GM18907 (cell line): ENCODE measurements around the gene ADCY7.
"Not testable (repeated sequence)": the region's sequence is repeated elsewhere in the genome, so short reads cannot be mapped to it uniquely, and the experiment has no call there.

Experiments
- ATAC-seq: cut with Tn5 transposase; IDR thresholded peaks from one replicate; pipeline ENCODE4 v1.9.1; 2021; ENCODE audit warnings: mild to moderate bottlenecking, moderate library complexity; ENCODE audit not compliant: unreplicated experiment

Gene ADCY7

DNA sequence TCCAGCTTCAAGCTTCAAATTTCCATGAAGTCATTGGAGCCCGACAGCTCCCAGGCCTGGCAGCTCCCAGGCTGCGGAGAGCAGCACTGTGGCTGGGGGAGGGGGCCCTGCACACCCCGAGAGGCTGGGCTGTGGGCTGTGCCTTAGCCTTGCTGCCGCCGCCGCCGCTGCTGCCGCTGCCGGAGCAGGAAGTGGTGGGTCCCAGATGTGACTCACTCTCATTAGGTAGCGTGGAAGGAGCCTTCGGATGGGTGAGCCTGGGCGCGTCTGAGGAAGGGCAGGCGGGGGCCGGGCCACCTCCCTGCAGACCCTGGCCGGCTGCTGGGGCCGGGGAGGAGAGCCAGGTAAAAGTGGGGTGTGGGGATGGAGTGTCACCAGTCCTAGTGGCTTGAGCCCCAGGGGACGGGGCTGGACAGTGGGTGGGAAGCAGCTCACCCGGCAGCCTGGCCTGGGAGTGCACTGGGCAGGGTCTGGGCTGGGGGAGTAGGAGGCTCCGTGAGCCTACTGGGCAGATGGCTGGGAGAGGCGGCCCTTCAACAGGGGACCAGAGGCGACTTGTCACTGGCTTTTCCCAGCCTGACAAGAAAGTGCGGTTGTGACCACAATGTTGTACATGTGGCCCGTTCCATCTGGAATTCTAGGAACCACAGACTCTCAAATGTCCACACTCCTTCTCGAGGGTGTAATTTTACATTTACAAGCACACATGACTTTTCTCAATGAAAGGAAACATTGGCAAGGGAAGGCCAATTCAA is at the start of gene ADCY7:
TSS of gene ADCY7 (plus strand) at position 215 of the 755 bp plus-strand sequence. CDS start 21,629 bp downstream, outside the sequence.
- ATAC-seq = peak; percentile 77

DNA sequence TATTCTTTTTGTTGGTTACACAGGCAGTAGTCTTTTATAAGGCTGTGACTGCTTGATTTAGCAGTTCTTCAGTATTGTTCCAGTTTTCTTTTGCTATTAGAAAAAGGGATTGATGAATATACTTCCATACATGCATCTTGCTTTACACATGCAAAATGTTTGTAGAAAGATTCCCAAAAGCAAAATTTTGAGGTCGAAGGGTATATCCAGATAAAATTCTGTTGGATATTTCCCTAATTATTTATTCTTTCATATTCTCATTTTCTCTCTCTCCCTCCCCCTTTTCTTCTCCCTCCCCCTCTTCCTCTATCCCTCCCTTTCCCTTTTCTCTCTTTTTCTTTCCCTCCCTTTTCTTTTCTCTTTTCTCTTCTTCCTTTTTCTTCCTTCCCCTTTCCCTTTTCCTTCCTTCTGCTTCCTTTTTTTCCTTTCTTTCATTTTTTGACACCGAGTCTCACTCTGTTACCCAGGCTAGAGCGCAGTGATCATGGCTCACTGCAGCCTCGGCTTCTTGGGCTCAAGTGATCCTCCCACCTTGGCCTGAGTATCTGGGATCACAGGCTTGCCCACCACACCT is 46.9 kb upstream of the ADCY7 start:
- no peak for ATAC-seq

DNA sequence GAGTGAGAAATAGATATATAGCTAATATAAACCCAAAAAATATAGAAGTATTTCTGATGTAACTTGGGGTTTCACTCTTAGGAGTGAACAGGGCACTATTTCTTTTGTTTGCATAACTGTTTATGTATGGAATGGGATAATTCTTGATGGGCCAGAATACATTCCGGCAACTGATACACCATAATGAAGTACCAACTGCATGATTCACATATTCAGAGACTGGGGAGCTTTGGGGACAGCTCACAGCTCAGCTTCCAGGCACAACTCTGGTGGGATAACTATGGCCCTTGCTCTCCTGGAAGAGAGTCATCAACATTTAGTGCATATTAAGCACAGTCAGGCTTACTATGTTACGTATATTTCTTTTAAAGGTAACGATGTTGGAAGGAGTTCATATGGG is 42.1 kb upstream of the ADCY7 start:
- no peak for ATAC-seq

DNA sequence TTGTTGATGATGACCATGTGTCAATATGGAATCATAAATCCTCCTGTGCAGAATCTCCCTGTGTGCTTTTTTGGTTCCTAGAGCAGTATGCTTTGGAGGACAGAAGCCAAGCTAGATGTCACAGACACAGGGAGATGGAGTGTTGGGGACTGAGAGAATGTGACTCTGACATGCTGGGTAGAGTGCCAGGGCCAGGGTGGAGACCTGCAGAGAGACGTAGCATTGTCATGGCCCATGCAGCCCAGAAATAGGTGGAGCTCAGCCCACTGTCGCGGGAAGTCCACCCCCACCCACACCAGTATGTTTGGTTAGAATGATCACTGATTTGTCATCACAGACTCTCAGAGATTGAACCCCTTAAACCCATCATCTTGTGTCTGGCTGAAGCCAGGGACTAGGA is 39.2 kb upstream of the ADCY7 start:
- no peak for ATAC-seq

DNA sequence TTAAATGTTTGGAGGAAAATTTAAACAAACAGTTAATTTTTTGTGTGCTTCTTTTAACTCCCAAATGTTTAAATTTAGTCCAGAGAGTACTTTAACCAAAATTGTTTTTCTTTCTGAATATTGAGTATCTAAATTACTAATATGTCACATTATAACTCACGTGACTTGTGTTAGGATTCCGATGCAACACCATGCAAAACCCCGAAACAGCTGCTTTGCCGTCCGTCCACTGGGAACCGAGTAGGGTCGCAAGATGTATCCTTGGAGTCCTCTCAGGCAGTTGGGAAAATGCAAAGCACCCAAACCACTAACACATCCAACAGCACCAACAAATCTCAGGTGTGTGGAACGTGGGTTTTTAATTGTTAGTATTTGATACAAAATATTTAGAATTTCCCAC is 38.7 kb upstream of the ADCY7 start:
- ATAC-seq = no peak

DNA sequence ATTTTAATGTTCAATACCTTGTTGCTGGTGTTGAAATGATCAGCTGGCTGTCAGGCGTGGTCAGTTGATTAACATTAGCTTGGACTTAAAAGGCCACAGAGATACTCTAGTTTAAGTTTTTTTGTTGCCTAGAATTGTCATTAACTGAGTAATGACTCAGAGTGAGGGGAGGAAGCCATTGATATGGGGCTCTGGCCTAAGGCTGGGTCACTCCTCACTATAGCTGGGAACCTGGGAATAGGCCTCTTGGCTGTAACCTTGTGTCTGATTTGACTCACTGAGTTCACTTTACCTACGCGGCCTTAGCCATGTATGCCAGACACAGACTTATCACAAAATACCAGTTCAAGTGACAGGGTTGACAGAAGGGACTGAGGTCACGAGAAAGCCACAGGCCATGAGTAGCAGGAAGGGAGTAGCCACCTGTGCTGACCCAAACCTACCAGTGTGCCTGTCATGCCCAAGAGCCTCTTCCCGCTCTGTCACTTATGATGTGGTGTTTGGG is 37.9 kb upstream of the ADCY7 start:
- ATAC-seq = no peak

DNA sequence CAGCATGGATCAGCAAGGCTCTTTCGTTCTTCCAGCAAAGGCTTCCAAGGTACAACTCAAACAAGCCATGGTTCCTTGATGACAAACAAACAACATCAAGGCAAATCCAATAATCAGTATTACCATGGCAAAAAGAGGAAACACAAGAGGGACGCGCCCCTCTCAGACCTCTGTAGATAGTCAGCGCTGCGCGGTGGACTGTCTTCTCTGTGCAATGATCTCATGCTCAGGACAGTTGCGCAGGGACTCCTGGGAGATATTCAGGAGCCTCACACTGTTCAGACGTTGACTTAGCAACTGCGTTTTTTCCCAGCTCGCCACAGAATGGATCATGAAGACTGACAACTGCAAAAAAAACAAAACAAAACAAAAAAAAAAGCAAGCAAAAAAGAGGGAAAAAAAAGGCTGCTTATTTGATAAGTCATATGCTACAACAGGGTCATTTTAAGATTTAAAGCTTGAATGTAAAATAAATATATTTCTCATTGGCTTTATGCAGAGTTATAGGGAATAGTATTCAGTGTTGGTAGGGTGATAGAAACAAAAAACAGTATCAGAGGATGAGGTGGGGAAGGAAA is 37.1 kb upstream of the ADCY7 start:
- ATAC-seq = no peak

DNA sequence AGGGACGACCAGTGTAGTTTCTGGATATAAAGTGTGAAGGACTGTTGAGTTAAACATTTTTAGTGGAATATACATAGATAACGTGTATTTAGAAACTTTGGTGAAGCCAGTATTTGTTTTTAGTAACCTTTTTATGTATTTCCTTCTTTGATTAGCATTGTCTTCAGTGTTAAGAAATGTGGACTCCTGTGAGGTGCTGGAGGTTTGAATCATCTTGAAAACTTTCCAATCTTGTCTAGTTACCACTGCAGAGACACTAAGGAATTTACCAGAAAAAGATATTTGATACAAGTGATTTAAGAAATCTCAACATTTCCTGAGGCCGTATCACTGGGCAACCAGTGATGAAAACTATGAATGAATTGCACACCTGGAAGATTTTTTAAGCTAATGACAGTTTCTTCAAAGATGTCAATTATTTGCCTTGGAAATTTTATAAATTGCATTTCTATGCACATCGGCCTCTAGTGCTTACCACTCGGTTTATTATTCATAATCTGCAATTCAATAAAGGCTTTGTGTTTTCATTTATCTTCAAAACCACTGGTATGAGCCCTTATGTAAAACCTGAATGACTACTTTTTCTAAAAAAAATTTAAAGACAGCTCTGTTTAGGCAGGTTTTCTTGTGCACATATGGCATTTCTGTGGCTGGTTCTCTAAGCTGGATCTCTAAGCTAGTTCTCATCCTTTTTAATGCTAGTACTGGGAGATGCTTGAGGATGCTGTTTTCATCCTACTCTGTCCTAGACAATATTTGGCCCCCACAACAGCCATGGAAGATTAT is 31.4 kb upstream of the ADCY7 start:
- ATAC-seq = no peak

DNA sequence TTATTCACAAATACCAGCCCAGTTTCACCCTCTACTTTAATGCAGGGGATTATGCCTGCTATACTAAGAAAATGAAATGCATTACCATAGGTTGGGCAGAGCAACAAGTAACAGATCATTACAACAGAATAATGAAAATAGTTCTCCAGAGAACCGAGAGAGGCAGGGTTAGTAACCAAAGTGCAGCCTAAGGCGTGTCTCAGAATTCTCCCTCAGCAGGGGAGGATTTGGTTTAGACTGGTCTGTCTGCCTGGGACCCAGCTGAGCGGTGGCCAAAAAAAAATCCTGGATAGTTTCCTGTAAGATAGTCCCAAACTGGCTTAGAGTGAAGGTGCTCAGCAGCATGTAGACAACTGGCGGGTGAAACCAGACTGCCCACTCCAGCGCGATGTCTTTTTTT is 30.8 kb upstream of the ADCY7 start:
- no peak for ATAC-seq

DNA sequence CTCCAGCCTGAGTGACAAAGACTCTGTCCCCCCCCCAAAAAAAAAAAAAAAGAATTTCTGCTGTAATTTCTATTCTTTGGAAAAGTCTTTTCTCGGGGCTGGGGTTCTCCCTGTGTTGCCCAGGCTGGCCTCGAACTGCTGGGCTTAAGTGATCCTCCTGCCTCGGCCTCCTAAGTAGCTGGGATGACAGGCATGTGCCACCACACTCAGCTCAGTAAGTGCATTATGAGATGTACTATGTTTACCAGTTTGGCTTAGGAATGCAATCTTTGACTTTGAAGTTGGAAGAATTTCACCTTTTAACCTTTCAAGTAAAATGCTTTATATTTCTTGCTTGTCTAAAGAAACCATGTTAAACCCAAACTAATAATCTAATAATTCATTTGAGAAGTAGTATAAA is 28.0 kb upstream of the ADCY7 start:
- no peak for ATAC-seq

DNA sequence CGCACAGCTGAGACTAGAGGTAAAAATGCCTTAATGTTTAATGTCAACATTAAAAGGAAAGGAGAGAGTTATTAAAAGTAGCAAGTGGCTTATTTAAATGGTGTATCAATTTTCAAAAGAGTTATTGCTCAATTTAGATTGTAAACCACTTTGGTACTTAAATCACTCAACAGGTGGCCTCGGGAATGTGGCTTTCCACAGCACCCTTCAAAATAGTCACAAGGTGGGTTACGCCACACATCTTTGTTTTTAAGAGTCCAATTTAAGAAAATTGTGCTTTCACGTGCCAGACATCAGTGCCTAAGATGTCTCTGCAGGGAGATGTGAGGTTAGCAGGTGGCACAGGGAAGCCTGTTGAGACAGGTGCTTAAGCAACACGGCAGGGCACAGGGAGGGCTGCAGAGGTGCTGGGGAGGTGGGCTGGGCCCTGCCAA is 27.5 kb upstream of the ADCY7 start:
- no peak for ATAC-seq

DNA sequence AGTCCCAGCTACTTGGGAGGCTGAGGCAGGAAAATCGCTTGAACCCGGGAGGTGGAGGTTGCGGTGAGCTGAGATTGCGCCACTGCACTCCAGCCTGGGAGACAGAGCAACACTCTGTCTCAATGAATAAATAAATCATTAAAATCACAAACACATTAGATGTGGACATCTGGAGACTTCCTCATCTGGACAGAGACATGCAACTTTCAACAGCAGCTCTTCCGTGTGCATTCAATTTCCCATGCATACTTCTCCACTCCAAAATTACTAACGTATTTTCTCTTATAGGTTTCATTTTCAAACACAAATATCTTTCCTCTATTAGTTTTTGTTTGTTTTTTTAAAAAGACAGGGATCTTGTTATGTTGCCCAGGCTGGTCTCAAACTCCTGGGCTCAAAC is 23.3 kb upstream of the ADCY7 start:
- ATAC-seq = not testable (repeated sequence)

DNA sequence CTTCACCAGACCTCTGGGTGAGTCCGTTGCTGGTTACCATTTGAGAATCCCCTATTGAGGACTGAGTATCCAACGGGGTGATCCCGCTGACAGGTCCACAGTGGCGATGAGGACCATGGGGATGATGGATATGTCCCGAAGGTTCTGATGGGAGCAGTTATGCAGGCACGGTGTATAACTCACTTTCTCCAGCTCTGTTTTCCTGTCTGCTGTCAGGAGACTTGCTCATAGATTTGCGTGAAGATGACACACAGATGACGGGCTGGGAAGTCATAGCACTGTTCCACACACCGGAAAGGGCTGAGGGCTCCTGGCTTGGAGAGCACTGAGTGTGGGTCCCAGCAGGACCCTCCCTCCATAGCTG is 22.2 kb upstream of the ADCY7 start:
- no peak for ATAC-seq

DNA sequence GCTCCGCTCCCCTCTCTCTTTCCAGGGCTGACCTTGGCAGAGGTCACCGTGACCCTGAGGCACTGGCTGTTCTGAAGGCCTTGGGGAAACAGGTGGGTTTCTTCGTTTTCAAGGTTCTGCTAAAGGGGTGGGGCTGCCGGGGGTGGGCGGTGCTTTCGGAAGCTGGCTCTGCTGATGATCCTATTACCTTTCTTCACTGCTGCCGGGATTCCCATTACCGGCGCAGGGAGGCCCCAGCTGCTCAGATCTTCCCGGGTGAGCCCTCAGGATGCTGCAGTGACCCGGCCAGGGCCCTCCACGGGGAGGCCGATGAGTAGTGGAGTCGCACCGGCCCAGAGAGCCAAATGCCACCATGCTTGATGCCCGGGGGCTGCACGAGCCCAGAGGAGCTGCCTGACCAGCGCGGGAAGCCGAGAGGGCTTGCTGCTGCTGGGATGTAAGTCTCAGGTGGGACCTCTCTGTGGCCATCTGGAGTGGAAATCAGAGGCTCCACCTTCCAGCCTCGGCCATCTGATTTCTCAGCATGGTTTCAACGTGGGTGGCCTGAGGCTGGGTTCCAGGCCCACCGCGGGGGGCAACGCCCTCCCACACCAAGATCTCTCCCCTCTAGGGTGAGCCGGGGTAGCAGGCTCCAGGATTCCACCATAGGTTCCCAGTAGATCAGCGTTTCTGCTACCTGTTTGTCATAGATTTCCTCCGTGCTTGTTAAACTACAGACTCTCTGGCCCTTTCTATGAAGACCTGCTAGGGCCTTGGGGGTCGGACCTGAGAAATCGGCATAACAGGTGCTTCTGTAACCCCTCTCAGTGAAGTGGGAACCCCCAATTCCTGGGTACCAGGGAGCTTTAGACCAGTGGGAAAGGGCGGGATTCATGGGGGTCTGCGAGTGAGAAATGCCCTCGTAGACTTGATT is 21.6 kb upstream of the ADCY7 start:
- ATAC-seq = no peak

DNA sequence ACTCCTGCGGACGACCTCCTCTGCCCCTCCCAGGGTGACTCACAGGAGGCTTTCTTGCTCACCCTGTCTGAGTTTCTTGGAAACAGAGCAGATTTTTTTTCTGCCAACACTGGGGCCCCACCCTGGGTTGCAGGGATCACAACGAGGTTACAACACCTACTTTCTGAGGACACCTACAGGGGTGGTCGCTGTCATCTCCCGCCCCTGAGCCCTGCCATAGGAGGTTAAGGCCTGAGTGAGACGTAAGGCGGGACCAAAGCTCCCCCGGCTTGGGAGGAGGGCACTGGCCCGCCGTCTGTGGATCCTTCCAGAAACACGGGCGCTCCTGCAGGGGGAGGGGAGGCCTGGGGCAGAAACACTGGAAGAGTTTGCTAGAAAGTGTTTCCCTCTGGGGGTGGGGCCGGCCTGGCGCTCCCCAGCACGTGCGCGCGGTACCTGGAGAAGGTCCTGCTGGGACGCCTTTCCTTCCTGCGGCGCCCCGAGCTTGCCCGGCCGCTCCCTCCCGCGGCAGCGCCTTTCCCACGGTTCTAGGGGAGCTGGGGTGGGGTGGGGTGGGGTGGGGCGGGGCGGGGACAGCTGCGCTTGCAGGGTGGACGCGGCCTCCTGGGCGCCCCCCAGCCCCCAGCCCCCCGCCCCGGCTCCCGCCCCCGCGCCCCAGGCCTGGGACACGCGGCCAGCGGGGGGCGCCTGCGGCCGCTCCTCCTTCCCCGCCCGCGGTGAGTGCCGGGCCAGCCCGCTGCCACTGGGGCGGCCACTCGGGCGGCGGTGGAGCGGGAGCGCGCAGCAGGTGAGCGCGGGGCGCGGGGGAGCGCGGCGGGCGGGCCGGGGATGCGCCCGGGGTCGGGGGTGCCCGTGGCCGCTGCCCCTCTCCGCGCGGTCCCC is 20.7 kb upstream of the ADCY7 start:
- peak; percentile 74 for ATAC-seq

DNA sequence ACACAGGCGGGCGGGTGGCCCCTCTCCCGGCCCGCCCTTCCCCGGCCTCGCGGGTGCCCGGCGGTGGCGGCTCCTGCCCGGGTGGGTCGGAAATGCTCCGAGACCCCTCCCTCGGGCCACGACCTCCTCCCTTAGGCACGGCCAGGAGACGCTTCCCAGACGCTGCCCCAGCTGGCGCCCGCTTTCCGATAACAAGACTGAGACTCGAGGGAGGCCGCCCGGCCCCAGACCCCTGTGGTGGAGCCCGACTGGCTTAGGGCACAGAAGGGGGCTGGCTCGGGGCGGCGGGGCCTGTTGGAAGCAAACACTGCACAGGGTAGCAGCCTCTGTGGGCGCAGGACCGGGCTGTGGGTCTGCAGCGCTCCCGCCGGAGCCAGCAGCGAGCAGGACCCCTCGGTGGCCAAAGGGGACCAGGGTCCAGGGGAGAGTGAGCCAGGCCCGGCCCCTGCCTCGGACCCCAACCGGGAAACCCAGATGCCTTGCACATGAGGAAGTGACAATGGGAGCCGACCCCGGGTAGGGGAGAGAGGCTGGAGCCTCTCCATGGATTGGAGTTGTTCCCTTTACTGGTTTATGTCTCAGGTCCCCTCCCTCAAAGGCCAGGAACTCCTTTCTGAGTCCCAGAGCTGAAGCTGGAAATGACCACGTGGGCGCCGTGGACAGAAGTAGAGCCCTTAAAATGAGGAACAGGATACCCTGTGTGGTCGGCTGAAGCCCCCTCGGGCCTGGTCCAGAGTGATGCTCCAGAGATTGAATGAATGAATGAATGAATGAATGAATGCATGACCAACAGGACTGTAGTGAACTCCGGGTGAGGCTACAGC is 19.8 kb upstream of the ADCY7 start:
- peak; percentile 47 for ATAC-seq

DNA sequence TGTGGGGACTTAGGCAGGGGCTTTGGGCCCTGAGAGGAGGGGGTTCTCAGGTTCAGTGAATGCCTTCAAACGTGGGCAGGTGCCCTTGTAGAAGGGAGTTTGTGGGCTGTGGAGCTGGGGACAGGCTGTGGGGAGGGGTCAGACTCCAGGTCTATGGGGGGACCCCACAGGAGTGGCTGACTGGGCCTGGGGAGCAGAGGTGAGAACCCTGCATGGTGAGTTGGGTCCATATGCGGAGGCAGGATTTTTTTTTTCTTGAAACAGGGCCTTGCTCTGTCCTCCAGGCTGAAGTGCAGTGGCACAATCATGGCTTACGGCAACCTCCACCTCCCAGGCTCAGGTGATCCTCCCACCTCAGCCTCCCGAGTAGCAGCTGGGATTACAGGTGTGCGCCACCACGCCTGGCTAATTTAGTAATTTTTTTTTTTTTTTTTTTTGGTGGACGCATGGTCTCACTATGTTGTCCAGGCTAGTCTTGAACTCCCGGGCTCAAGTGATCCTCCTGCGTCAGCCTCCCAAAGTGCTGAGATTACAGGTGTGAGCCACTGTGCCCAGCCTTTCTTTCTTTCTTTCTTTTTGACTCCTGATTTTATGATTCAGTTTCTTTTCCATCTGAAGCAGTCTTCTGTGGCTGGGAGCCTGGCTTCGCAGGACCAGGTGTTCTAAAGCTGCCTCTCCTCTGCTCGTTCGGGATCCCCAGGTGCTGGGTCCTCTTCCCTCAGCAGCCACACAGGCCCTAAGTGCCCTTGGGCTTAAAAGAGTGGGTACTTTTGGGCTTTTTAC is 19.0 kb upstream of the ADCY7 start:
- no peak for ATAC-seq
